ENCODE measurements around the gene THOC2. TPM values are rescaled to one million over a fixed set of nuclear protein-coding genes. Genes with fewer than 3 reads are reported as not detected.

Gene THOC2
- total and polyA plus RNA-seq, 12 donors, result 30.0 to 106 (median 63.2) TPM

GRCh38 chrX:123745511-123745910, 12.7 kb upstream of the THOC2 start:
- no peaks in the 10 kb centered on the region for H3K4me1 ChIP-seq (replicated peaks in 1 of 2)
- no peaks in the 10 kb centered on the region for H3K27me3 ChIP-seq
- H3K36me3 ChIP-seq (replicated peaks in 1 of 2), result no peaks in the 10 kb centered on the region
- 58 to 84% (median 81%) methylated on average over 3 of the region's 3 CpGs for WGBS, 4 donors
- TF ChIP-seq, protein P1, sequence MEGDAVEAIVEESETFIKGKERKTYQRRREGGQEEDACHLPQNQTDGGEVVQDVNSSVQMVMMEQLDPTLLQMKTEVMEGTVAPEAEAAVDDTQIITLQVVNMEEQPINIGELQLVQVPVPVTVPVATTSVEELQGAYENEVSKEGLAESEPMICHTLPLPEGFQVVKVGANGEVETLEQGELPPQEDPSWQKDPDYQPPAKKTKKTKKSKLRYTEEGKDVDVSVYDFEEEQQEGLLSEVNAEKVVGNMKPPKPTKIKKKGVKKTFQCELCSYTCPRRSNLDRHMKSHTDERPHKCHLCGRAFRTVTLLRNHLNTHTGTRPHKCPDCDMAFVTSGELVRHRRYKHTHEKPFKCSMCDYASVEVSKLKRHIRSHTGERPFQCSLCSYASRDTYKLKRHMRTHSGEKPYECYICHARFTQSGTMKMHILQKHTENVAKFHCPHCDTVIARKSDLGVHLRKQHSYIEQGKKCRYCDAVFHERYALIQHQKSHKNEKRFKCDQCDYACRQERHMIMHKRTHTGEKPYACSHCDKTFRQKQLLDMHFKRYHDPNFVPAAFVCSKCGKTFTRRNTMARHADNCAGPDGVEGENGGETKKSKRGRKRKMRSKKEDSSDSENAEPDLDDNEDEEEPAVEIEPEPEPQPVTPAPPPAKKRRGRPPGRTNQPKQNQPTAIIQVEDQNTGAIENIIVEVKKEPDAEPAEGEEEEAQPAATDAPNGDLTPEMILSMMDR (IDR thresholded peaks at IDR 0.05), result no peak
- no peak for TF ChIP-seq POLR2A (IDR thresholded peaks at IDR 0.05)
- no peak for DNase-seq
- H3K9me3 ChIP-seq (replicated peaks in 1 of 3), result no peaks in the 10 kb centered on the region
- intact Hi-C loops (cut with DNase I), result no loop called here
- no peak overlapping the region for H3K27ac ChIP-seq
- no peak overlapping the region for H3K4me3 ChIP-seq

GRCh38 chrX:123743312-123743711, 10.5 kb upstream of the THOC2 start:
- Histone ChIP-seq H3K4me1 (replicated peaks in 1 of 2) (no peaks in the 10 kb centered on the region), H3K9me3 (replicated peaks in 1 of 3) (no peaks in the 10 kb centered on the region), H3K4me3 (no peak overlapping the region), H3K36me3 (replicated peaks in 1 of 2) (no peaks in the 10 kb centered on the region), H3K27ac (no peak overlapping the region), H3K27me3 (no peaks in the 10 kb centered on the region)
- 88 to 100% (median 91%) methylated on average over 1 of the region's 1 CpG for WGBS, 4 donors
- intact Hi-C loops (cut with DNase I), result no loop called here
- no peak for DNase-seq
- TF ChIP-seq POLR2A (IDR thresholded peaks at IDR 0.05), result no peak
- TF ChIP-seq, protein P1 (IDR thresholded peaks at IDR 0.05), result no peak

- no peak for TF ChIP-seq POLR2A (IDR thresholded peaks at IDR 0.05)
- TF ChIP-seq, protein P1 (IDR thresholded peaks at IDR 0.05), result no peak
- WGBS, 4 donors, result 85 to 88% (median 85%) methylated on average over 1 of the region's 1 CpG; no CpG with 5 or more reads in 1 of the 4 donors
- Histone ChIP-seq H3K27me3 (no peaks in the 10 kb centered on the region), H3K4me3 (no peak overlapping the region), H3K36me3 (replicated peaks in 1 of 2) (no peaks in the 10 kb centered on the region), H3K4me1 (replicated peaks in 1 of 2) (no peaks in the 10 kb centered on the region), H3K27ac (no peak overlapping the region), H3K9me3 (replicated peaks in 1 of 3) (no peaks in the 10 kb centered on the region)
- no peak for DNase-seq
- intact Hi-C loops (cut with DNase I), result no loop called here
Observed at GRCh38 chrX:123742440-123742839, 9.6 kb upstream of the THOC2 start.

DNA sequence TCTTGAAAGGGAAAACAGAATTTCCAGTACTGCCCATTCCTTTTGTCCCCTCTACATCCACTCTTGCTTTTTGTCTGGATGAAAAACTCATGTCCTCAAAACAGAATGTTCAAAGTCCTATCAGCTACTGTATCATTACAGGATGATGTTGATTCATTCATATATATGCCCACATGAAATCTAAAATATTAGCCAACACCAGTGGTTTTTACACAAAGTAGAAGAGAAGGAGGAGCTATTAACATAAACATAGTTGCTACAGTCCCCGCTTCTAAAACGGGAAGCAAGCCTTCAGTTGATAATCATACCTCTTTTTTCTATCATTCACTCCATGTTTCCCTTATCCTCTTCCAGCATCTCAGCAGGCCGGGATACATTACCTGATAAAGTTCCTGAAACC, 7.7 kb upstream of the THOC2 start:
- intact Hi-C loops (cut with DNase I), result no loop called here
- H3K27ac ChIP-seq, result no peak overlapping the region
- H3K4me3 ChIP-seq, result no peak overlapping the region
- no peaks in the 10 kb centered on the region for H3K4me1 ChIP-seq (replicated peaks in 1 of 2)
- 70 to 91% (median 79%) methylated on average over 3 of the region's 3 CpGs for WGBS, 4 donors
- H3K9me3 ChIP-seq (replicated peaks in 1 of 3), result no peaks in the 10 kb centered on the region
- H3K36me3 ChIP-seq (replicated peaks in 1 of 2), result no peaks in the 10 kb centered on the region
- DNase-seq, result no peak
- TF ChIP-seq, protein P1 (IDR thresholded peaks at IDR 0.05), result no peak
- no peaks in the 10 kb centered on the region for H3K27me3 ChIP-seq

All from adrenal gland (tissue), 12 donors.